Parathyroid adenoma (tissue), 2 donors: ENCODE measurements around the gene FOXF2.

Experiments
- H2AFZ ChIP-seq: fragments of 300-600 bp; sonication (generic); one replicate; pipeline ENCODE4 v1.7.0; 2017; ENCODE audit warnings: antibody characterized with exemption, mild to moderate bottlenecking
- H3K27ac ChIP-seq: fragments of 300-600 bp; sonication (generic); one replicate; pipeline ENCODE4 v1.7.0; 2017
- H3K27me3 ChIP-seq: fragments of 300-600 bp; sonication (generic); one replicate; pipeline ENCODE4 v1.7.0; 2017; ENCODE audit warnings: low read length; ENCODE audit not compliant: control insufficient read depth, insufficient read depth
- H3K36me3 ChIP-seq: fragments of 300-600 bp; sonication (generic); one replicate; pipeline ENCODE4 v1.7.0; 2017; ENCODE audit warnings: low read length; ENCODE audit not compliant: control insufficient read depth, insufficient read depth
- H3K4me1 ChIP-seq: fragments of 300-600 bp; sonication (generic); one replicate; pipeline ENCODE4 v1.7.0; 2017; ENCODE audit warnings: control low read depth
- H3K4me2 ChIP-seq: fragments of 300-600 bp; sonication (generic); one replicate; pipeline ENCODE4 v1.7.0; 2017; ENCODE audit warnings: low read length
- H3K4me3 ChIP-seq: fragments of 300-600 bp; sonication (generic); one replicate; pipeline ENCODE4 v1.7.0; 2017; ENCODE audit warnings: low read depth, low read length
- H3K79me2 ChIP-seq: fragments of 300-600 bp; sonication (generic); one replicate; pipeline ENCODE4 v1.7.0; 2017; ENCODE audit warnings: control low read depth
- H3K9ac ChIP-seq: fragments of 300-600 bp; sonication (generic); one replicate; pipeline ENCODE4 v1.7.0; 2017; ENCODE audit warnings: mild to moderate bottlenecking
- H3K9me3 ChIP-seq: fragments of 300-600 bp; sonication (generic); one replicate; pipeline ENCODE4 v1.7.0; 2017; ENCODE audit warnings: low read length; ENCODE audit not compliant: control insufficient read depth
- CTCF ChIP-seq: fragments of 300-600 bp; sonication (generic); IDR thresholded peaks from one replicate; pipeline ENCODE4 v1.7.0; 2017; ENCODE audit warnings: antibody characterized with exemption, mild to moderate bottlenecking
- donor health status: primary hyperparathyroidism.

Gene FOXF2

GRCh38 chr6:1418471-1419191 is 29.3 kb downstream of the FOXF2 start:
- Histone ChIP-seq H3K36me3 (no peaks in the 10 kb centered on the region), H3K4me1 (no peaks in the 10 kb centered on the region), H3K4me2 (no peak overlapping the region), H3K27ac (no peak overlapping the region), H3K9me3 (no peaks in the 10 kb centered on the region), H2AFZ (no peak overlapping the region), H3K27me3 (peaks cover 4% of the 10 kb centered on the region), H3K4me3 (no peak overlapping the region), H3K9ac (no peak overlapping the region), H3K79me2 (no peaks in the 10 kb centered on the region)
- no peak for TF ChIP-seq CTCF

GRCh38 chr6:1420382-1420781 is 31.0 kb downstream of the FOXF2 start:
- Histone ChIP-seq H2AFZ (no peak overlapping the region), H3K36me3 (no peaks in the 10 kb centered on the region), H3K4me3 (no peak overlapping the region), H3K27me3 (peaks cover 4% of the 10 kb centered on the region), H3K9ac (no peak overlapping the region), H3K4me2 (no peak overlapping the region), H3K27ac (no peak overlapping the region), H3K9me3 (no peaks in the 10 kb centered on the region), H3K79me2 (no peaks in the 10 kb centered on the region), H3K4me1 (no peaks in the 10 kb centered on the region)
- no peak for TF ChIP-seq CTCF

GRCh38 chr6:1422290-1422689 is 32.9 kb downstream of the FOXF2 start:
- no peak overlapping the region for H3K4me2 ChIP-seq
- no peak overlapping the region for H3K4me3 ChIP-seq
- H3K27ac ChIP-seq, result no peak overlapping the region
- H2AFZ ChIP-seq, result no peak overlapping the region
- no peaks in the 10 kb centered on the region for H3K36me3 ChIP-seq
- no peak for TF ChIP-seq CTCF
- H3K9me3 ChIP-seq, result no peaks in the 10 kb centered on the region
- H3K9ac ChIP-seq, result no peak overlapping the region
- no peaks in the 10 kb centered on the region for H3K79me2 ChIP-seq
- peaks cover 4% of the 10 kb centered on the region for H3K27me3 ChIP-seq
- no peaks in the 10 kb centered on the region for H3K4me1 ChIP-seq

GRCh38 chr6:1423578-1423977 is 34.2 kb downstream of the FOXF2 start:
- peaks cover 4% of the 10 kb centered on the region for H3K27me3 ChIP-seq
- no peak overlapping the region for H3K27ac ChIP-seq
- no peaks in the 10 kb centered on the region for H3K9me3 ChIP-seq
- no peak overlapping the region for H3K4me3 ChIP-seq
- TF ChIP-seq CTCF, result no peak
- H3K9ac ChIP-seq, result no peak overlapping the region
- H3K36me3 ChIP-seq, result no peaks in the 10 kb centered on the region
- H3K4me1 ChIP-seq, result no peaks in the 10 kb centered on the region
- no peak overlapping the region for H2AFZ ChIP-seq
- no peak overlapping the region for H3K4me2 ChIP-seq
- no peaks in the 10 kb centered on the region for H3K79me2 ChIP-seq

GRCh38 chr6:1424306-1424927 is 35.0 kb downstream of the FOXF2 start:
- Histone ChIP-seq H3K4me2 (no peak overlapping the region), H3K9ac (no peak overlapping the region), H3K36me3 (no peaks in the 10 kb centered on the region), H2AFZ (no peak overlapping the region), H3K4me3 (no peak overlapping the region), H3K9me3 (no peaks in the 10 kb centered on the region), H3K27ac (no peak overlapping the region), H3K79me2 (no peaks in the 10 kb centered on the region), H3K4me1 (no peaks in the 10 kb centered on the region), H3K27me3 (peaks cover 4% of the 10 kb centered on the region)
- TF ChIP-seq CTCF, result peak; percentile 31
